Cardiac muscle cell (in vitro differentiated cells and primary cell): ENCODE data around the gene SESN2. TPM values are rescaled to one million over a fixed set of nuclear protein-coding genes. Genes with fewer than 3 reads are reported as not detected.

Source experiments
- DNase-seq, 2 donors: peaks; one replicate each; pipeline versions ENCODE4 v3.0.0 to v3.0.0-alpha.2; 2010 to 2017; ENCODE audit warnings: low read depth in 1 of 2, low spot score in 1 of 2
- H3K27ac ChIP-seq: fragments of 200-600 bp; sonication (generic); 2 replicates; pipeline ENCODE4 v1.5.1; 2016
- H3K27me3 ChIP-seq: fragments of 200-600 bp; sonication (generic); 2 replicates; pipeline ENCODE4 v1.6.0; 2016; ENCODE audit warnings: control low read depth
- H3K36me3 ChIP-seq: fragments of 200-600 bp; sonication (generic); 2 replicates; pipeline ENCODE4 v1.5.1; 2016; ENCODE audit warnings: control low read depth
- H3K4me1 ChIP-seq: fragments of 200-600 bp; sonication (generic); 2 replicates; pipeline ENCODE4 v1.8.1; 2017; ENCODE audit warnings: low read depth, mild to moderate bottlenecking, mixed run types
- H3K4me3 ChIP-seq: fragments of 200-600 bp; sonication (generic); 2 replicates; pipeline ENCODE4 v1.5.1; 2016; ENCODE audit warnings: mild to moderate bottlenecking
- H3K9me3 ChIP-seq: fragments of 200-600 bp; sonication (generic); 2 replicates; pipeline ENCODE4 v1.5.1; 2017; ENCODE audit warnings: low read depth, mild to moderate bottlenecking, control low read depth
- CTCF ChIP-seq: IDR thresholded peaks from 2 replicates; pipeline ENCODE4 v1.5.1; 2012; ENCODE audit warnings: low read depth, mild to moderate bottlenecking, low read length
- polyA plus RNA-seq: library from polyadenylated mRNA; unstranded; fragments of >200 nt; fragmentation: Nextera tagmentation; extraction: Ambion mirVana; gene quantifications from 2 replicates; pipeline ENCODE4 v1.2.1, GENCODE V29; 2016
- total RNA-seq: library from RNA; depleted of rRNA; stranded (reverse); fragments of >200 nt; gene quantifications from 2 replicates; pipeline ENCODE4 v1.2.3, GENCODE V29; 2016

Gene SESN2
- total and polyA plus RNA-seq, 2 experiments from 2014 or later: 24.6 to 24.8 TPM

- TF ChIP-seq CTCF: no peak
- no peak for DNase-seq
- no peak overlapping the region for H3K27ac ChIP-seq
- peaks cover 14% of the 10 kb centered on the region for H3K4me1 ChIP-seq
- H3K36me3 ChIP-seq: no peaks in the 10 kb centered on the region
- H3K27me3 ChIP-seq: no peaks in the 10 kb centered on the region
- no peaks in the 10 kb centered on the region for H3K9me3 ChIP-seq
- no peak overlapping the region for H3K4me3 ChIP-seq
Observed at GRCh38 chr1:28257736-28258135, 1.6 kb upstream of the SESN2 start.

GRCh38 chr1:28258628-28259251 is 578 bp upstream of the SESN2 start:
- Histone ChIP-seq H3K4me1 (peaks cover 14% of the 10 kb centered on the region), H3K36me3 (no peaks in the 10 kb centered on the region), H3K27ac (peak overlapping the region; percentile 4), H3K4me3 (no peak overlapping the region), H3K9me3 (no peaks in the 10 kb centered on the region), H3K27me3 (no peaks in the 10 kb centered on the region)
- DNase-seq: no peak
- TF ChIP-seq CTCF: no peak

- Histone ChIP-seq H3K4me1 (peaks cover 20% of the 10 kb centered on the region), H3K36me3 (no peaks in the 10 kb centered on the region), H3K27me3 (no peaks in the 10 kb centered on the region), H3K9me3 (no peaks in the 10 kb centered on the region), H3K27ac (peak overlapping the region; percentile 65), H3K4me3 (peak overlapping the region; percentile 72)
- TF ChIP-seq CTCF: no peak
- DNase-seq: peak; percentile 90 to 96
Observed at GRCh38 chr1:28259934-28260802, 850 bp downstream of the SESN2 start.

- Histone ChIP-seq H3K27me3 (no peaks in the 10 kb centered on the region), H3K27ac (no peak overlapping the region), H3K9me3 (no peaks in the 10 kb centered on the region), H3K4me1 (peaks cover 20% of the 10 kb centered on the region), H3K36me3 (no peaks in the 10 kb centered on the region), H3K4me3 (peak overlapping the region; percentile 72)
- DNase-seq: no peak
- TF ChIP-seq CTCF: no peak
Observed at GRCh38 chr1:28260803-28261174, 1.5 kb downstream of the SESN2 start.

- no peaks in the 10 kb centered on the region for H3K9me3 ChIP-seq
- DNase-seq: no peak
- H3K36me3 ChIP-seq: no peaks in the 10 kb centered on the region
- H3K27ac ChIP-seq: no peak overlapping the region
- H3K27me3 ChIP-seq: no peaks in the 10 kb centered on the region
- peaks cover 16% of the 10 kb centered on the region for H3K4me1 ChIP-seq
- no peak for TF ChIP-seq CTCF
- no peak overlapping the region for H3K4me3 ChIP-seq
Observed at GRCh38 chr1:28264897-28265296, 5.6 kb downstream of the SESN2 start.
